IMR-90 (cell line): ENCODE measurements around the gene ESR2. TPM values are rescaled to one million over a fixed set of nuclear protein-coding genes. Genes with fewer than 3 reads are reported as not detected.
A peak's percentile ranks its signal among the peaks of the same experiment; 100 is the strongest.

Source experiments
- ATAC-seq: fragments of 200-7000 bp; cut with Tn5 transposase; 2 replicates; pipeline ENCODE4 v1.9.1; 2020; ENCODE audit warnings: low read depth, mild to moderate bottlenecking, moderate library complexity
- BruUV-seq: library from RNA; stranded (reverse); fragments of 400-500 nt; replicated peaks from 2 replicates; lab custom pipeline; 2021; lab: Mats Ljungman, UMichigan
- CTCF ChIA-PET: fragments of 300-600 bp; formaldehyde crosslinking; extraction: SDS; loops from one replicate; lab custom pipeline; 2021; ENCODE audit warnings: antibody characterized with exemption; lab: Yijun Ruan, JAX
- POLR2A ChIA-PET: fragments of 300-600 bp; sonication (Branson Sonifier 250); formaldehyde crosslinking; loops from one replicate; lab custom pipeline; 2022; ENCODE audit warnings: antibody characterized with exemption; ENCODE audit not compliant: unreplicated experiment; lab: Charles Lee
- DNase-seq: peaks from one replicate; pipeline ENCODE4 v3.0.0; 2013
- H2AFZ ChIP-seq: replicated peaks from 2 replicates; pipeline ENCODE3; 2013; ENCODE audit warnings: low read length, mild to moderate bottlenecking; ENCODE audit not compliant: poor library complexity
- H2AK5ac ChIP-seq: 2 replicates; pipeline ENCODE4 v1.6.1; 2013; ENCODE audit warnings: low read depth, low read length, inconsistent platforms
- H2AK9ac ChIP-seq: replicated peaks from 2 replicates; pipeline ENCODE3; 2013; ENCODE audit warnings: mild to moderate bottlenecking, low read depth, low read length, moderate library complexity; ENCODE audit not compliant: poor library complexity
- H2BK120ac ChIP-seq: 2 replicates; pipeline ENCODE4 v1.6.1; 2013; ENCODE audit warnings: low read depth, low read length, inconsistent platforms
- H2BK15ac ChIP-seq: 3 replicates; pipeline ENCODE4 v1.6.1; 2013; ENCODE audit warnings: low read depth, low read length, inconsistent platforms
- H2BK20ac ChIP-seq: 2 replicates; pipeline ENCODE4 v1.6.1; 2013; ENCODE audit warnings: low read depth, mild to moderate bottlenecking, inconsistent platforms, low read length, moderate library complexity
- H2BK5ac ChIP-seq: 2 replicates; pipeline ENCODE4 v1.6.1; 2013; ENCODE audit warnings: mild to moderate bottlenecking, low read depth, low read length, inconsistent platforms; ENCODE audit not compliant: poor library complexity, severe bottlenecking
- H3K14ac ChIP-seq: replicated peaks from 2 replicates; pipeline ENCODE4 v1.6.1; 2013; ENCODE audit warnings: low read depth, low read length, inconsistent platforms
- H3K18ac ChIP-seq: 2 replicates; pipeline ENCODE4 v1.6.1; 2013; ENCODE audit warnings: low read depth, low read length, control low read depth
- H3K23ac ChIP-seq: 2 replicates; pipeline ENCODE4 v1.6.1; 2013; ENCODE audit warnings: low read depth, low read length, inconsistent platforms
- H3K27ac ChIP-seq: 2 replicates; pipeline ENCODE4 v1.5.1; 2013; ENCODE audit warnings: mild to moderate bottlenecking, control low read depth, low read length; ENCODE audit not compliant: insufficient read depth
- H3K27me3 ChIP-seq: 2 replicates; pipeline ENCODE4 v1.6.1; 2013; ENCODE audit warnings: low read length; ENCODE audit not compliant: control insufficient read depth, insufficient read depth
- H3K36me3 ChIP-seq: 2 replicates; pipeline ENCODE4 v1.6.1; 2013; ENCODE audit warnings: low read length, mixed read lengths; ENCODE audit not compliant: control insufficient read depth, insufficient read depth
- H3K4ac ChIP-seq: 2 replicates; pipeline ENCODE4 v1.6.1; 2013; ENCODE audit warnings: low read depth, low read length, inconsistent platforms
- H3K4me1 ChIP-seq: 2 replicates; pipeline ENCODE4 v1.6.1; 2013; ENCODE audit warnings: low read length, mixed read lengths; ENCODE audit not compliant: control insufficient read depth, insufficient read depth
- H3K4me2 ChIP-seq: 2 replicates; pipeline ENCODE4 v1.6.1; 2013; ENCODE audit warnings: low read depth, mild to moderate bottlenecking, control low read depth, low read length, moderate library complexity
- H3K4me3 ChIP-seq: 2 replicates; pipeline ENCODE4 v1.5.1; 2013; ENCODE audit warnings: low read depth, mild to moderate bottlenecking, control low read depth, low read length, moderate library complexity; ENCODE audit not compliant: insufficient read depth
- H3K56ac ChIP-seq: 2 replicates; pipeline ENCODE4 v1.6.1; 2013; ENCODE audit warnings: low read length, inconsistent platforms; ENCODE audit not compliant: insufficient read depth; ENCODE audit errors: extremely low read depth
- H3K79me1 ChIP-seq, 2 experiments: 2 replicates each; pipeline ENCODE4 v1.6.1; 2013; ENCODE audit warnings: low read length in 2 of 2, inconsistent platforms in 1 of 2, low read depth in 1 of 2
- H3K9ac ChIP-seq: 2 replicates; pipeline ENCODE4 v1.6.1; 2013; ENCODE audit warnings: low read depth, low read length, control low read depth
- H3K9me1 ChIP-seq: 2 replicates; pipeline ENCODE4 v1.6.1; 2013; ENCODE audit warnings: low read length, inconsistent platforms; ENCODE audit not compliant: insufficient read depth
- H3K9me3 ChIP-seq: 2 replicates; pipeline ENCODE4 v1.6.1; 2013; ENCODE audit warnings: low read length; ENCODE audit not compliant: control insufficient read depth, insufficient read depth
- H4K20me1 ChIP-seq: 2 replicates; pipeline ENCODE4 v1.6.1; 2013; ENCODE audit warnings: low read length, inconsistent platforms; ENCODE audit not compliant: insufficient read depth
- H4K5ac ChIP-seq: 2 replicates; pipeline ENCODE4 v1.6.1; 2013; ENCODE audit warnings: mild to moderate bottlenecking, low read depth, low read length, control low read depth
- H4K8ac ChIP-seq, 2 experiments: 2 replicates each; pipeline ENCODE4 v1.6.1; 2013; ENCODE audit warnings: low read depth in 2 of 2, low read length in 2 of 2, control low read depth in 1 of 2, inconsistent platforms in 1 of 2
- H4K91ac ChIP-seq: 2 replicates; pipeline ENCODE4 v1.6.1; 2013; ENCODE audit warnings: low read depth, low read length, inconsistent platforms; ENCODE audit not compliant: insufficient read depth
- MAFK ChIP-seq: IDR thresholded peaks from 2 replicates; pipeline ENCODE4 v1.6.1; 2012; ENCODE audit warnings: low read depth, low read length, improper control_type of control experiment
- MAZ ChIP-seq: IDR thresholded peaks from 2 replicates; pipeline ENCODE4 v1.6.1; 2012; ENCODE audit warnings: low read depth, mild to moderate bottlenecking, low read length, improper control_type of control experiment, moderate library complexity, borderline replicate concordance
- POLR2A ChIP-seq: IDR thresholded peaks from 2 replicates; pipeline ENCODE4 v1.6.1; 2012; ENCODE audit warnings: mild to moderate bottlenecking, low read depth, low read length
- RCOR1 ChIP-seq: IDR thresholded peaks from 2 replicates; pipeline ENCODE4 v1.6.1; 2012; ENCODE audit warnings: mild to moderate bottlenecking, low read length, improper control_type of control experiment; ENCODE audit not compliant: insufficient replicate concordance
- WGBS, 2 experiments: methylation state at CpG; one replicate each; pipeline versions ENCODE4 v1.1.5 to v1.1.7; 2013; ENCODE audit warnings: missing lambda C conversion rate in 2 of 2; ENCODE audit not compliant: insufficient read length in 1 of 2; ENCODE audit errors: extremely low coverage in 2 of 2; 5-methylcytosine and 5-hydroxymethylcytosine counted together
- dilution Hi-C: fragments of 300-500 bp; cut with HindIII; formaldehyde crosslinking; loops from one replicate; pipeline ENCODE4 v1.14.3; 2018; ENCODE audit warnings: low sequenced_read_pairs; ENCODE audit not compliant: unreplicated experiment
- in situ Hi-C: fragments of 300-500 bp; cut with MboI; formaldehyde crosslinking; loops from 3 replicates; pipeline ENCODE4 v1.14.3; 2019; ENCODE audit warnings: low sequenced_read_pairs, inconsistent platforms, mixed read lengths
- intact Hi-C: fragments of 100-400 bp; cut with micrococcal nuclease; formaldehyde crosslinking; loops from 2 replicates; pipeline ENCODE4 v1.10.0; 2022
- polyA plus RNA-seq, 3 experiments: library from polyadenylated mRNA; depleted of rRNA; stranded (reverse); fragments of >200 nt; gene quantifications; 2 replicates each; pipeline ENCODE4 v1.2.3, GENCODE V29; 2012; ENCODE audit warnings: low replicate concordance in 1 of 3
- total RNA-seq: library from RNA; depleted of rRNA; stranded (reverse); fragments of >200 nt; gene quantifications from 2 replicates; pipeline ENCODE4 v1.2.3, GENCODE V29; 2012
- TF ChIP-seq, protein P1 (sequence below): fragments of 150-350 bp; IDR thresholded peaks from 2 replicates; pipeline ENCODE4 v1.6.1; 2016; ENCODE audit warnings: low read depth, mild to moderate bottlenecking, low read length, moderate library complexity, borderline replicate concordance
- TF ChIP-seq, protein P2 (sequence below): conservative IDR thresholded peaks from 2 replicates; pipeline ENCODE4 v1.5.1; 2012; ENCODE audit warnings: mild to moderate bottlenecking, low read depth, low read length, improper control_type of control experiment

The ESR2 gene
- total and polyA plus RNA-seq, 2 of the 4 experiments (the other 2 are of a cell fraction): under 0.01 to 0.03 TPM

DNA sequence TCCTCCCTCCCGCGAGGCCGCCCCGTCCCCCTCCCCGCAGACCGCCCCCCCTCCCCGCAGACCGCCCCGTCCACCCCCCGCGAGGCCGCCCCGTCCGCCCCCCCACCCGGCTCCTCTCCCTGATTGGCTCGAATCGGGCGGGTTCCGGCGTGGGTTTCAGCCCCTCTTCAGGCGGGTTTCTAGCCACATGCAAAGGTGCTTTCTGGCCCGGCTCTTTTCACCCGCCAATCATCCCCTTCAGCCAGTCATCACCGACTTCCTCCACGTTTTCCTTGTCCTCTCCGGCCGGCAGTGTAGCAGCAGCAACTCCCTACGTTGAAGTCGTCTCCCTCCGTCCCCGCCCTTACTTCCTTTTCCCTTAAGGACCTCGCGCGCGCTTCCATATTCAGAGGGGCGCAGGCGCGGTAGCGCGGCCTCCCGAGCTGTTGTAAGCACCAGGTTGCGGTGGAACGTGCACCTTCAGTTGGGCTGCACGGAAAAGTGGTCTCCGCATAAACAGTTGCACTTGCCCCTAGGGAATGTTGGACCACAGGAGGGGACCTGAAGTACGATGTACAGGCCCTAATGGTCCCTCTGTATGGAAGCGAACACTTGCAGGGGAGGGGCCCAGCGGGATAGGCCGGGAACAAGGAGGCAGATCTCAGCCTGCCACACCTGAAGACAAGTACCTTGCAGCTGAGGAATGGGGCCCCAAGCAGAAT lies 44.6 kb upstream of the ESR2 start:
- peak overlapping the region; percentile 75 for H3K9ac ChIP-seq
- peak overlapping the region; percentile 97 for H2AFZ ChIP-seq
- POLR2A ChIA-PET: no interaction called here
- WGBS, 2 experiments: 1% methylated on average over 25 of the region's 49 CpGs; no CpG with 5 or more reads in 1 of the 2 experiments
- H4K5ac ChIP-seq: peak overlapping the region; percentile 99
- no TSS peak for BruUV-seq
- peak overlapping the region; percentile 64 for H2BK5ac ChIP-seq
- H3K9me3 ChIP-seq: no peaks in the 10 kb centered on the region; the same call in 1 of the 2 replicates
- no peaks in the 10 kb centered on the region for H3K27me3 ChIP-seq
- dilution Hi-C loops: no loop called here
- no peak for TF ChIP-seq MAFK
- no peak; the same call in 1 of the 2 replicates for TF ChIP-seq POLR2A
- peak; percentile 65; the same call in 1 of the 2 replicates for TF ChIP-seq MAZ
- no peak for TF ChIP-seq RCOR1
- TF ChIP-seq, protein P1, sequence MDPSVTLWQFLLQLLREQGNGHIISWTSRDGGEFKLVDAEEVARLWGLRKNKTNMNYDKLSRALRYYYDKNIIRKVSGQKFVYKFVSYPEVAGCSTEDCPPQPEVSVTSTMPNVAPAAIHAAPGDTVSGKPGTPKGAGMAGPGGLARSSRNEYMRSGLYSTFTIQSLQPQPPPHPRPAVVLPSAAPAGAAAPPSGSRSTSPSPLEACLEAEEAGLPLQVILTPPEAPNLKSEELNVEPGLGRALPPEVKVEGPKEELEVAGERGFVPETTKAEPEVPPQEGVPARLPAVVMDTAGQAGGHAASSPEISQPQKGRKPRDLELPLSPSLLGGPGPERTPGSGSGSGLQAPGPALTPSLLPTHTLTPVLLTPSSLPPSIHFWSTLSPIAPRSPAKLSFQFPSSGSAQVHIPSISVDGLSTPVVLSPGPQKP: no peak
- TF ChIP-seq, protein P2, sequence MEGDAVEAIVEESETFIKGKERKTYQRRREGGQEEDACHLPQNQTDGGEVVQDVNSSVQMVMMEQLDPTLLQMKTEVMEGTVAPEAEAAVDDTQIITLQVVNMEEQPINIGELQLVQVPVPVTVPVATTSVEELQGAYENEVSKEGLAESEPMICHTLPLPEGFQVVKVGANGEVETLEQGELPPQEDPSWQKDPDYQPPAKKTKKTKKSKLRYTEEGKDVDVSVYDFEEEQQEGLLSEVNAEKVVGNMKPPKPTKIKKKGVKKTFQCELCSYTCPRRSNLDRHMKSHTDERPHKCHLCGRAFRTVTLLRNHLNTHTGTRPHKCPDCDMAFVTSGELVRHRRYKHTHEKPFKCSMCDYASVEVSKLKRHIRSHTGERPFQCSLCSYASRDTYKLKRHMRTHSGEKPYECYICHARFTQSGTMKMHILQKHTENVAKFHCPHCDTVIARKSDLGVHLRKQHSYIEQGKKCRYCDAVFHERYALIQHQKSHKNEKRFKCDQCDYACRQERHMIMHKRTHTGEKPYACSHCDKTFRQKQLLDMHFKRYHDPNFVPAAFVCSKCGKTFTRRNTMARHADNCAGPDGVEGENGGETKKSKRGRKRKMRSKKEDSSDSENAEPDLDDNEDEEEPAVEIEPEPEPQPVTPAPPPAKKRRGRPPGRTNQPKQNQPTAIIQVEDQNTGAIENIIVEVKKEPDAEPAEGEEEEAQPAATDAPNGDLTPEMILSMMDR: no peak
- peak overlapping the region; percentile 23; the same call in 1 of the 2 replicates for H3K56ac ChIP-seq
- intact Hi-C loops: no loop called here
- no peaks in the 10 kb centered on the region for H3K36me3 ChIP-seq
- H4K8ac ChIP-seq: peak overlapping the region; percentile 98 to 99
- in situ Hi-C loops: no loop called here
- ATAC-seq (peak; percentile 92), DNase-seq (peak; percentile 98)
- H2BK15ac ChIP-seq: no peak overlapping the region; the same call in 2 of the 3 replicates
- H3K27ac ChIP-seq: peak overlapping the region; percentile 78
- peaks cover 3% of the 10 kb centered on the region; the same call in 1 of the 2 replicates for H3K9me1 ChIP-seq
- H3K23ac ChIP-seq: peak overlapping the region; percentile 75
- H4K91ac ChIP-seq: peak overlapping the region; percentile 77
- peak overlapping the region; percentile 59; the same call in 1 of the 2 replicates for H2BK120ac ChIP-seq
- H2AK5ac ChIP-seq: peak overlapping the region; percentile 30; the same call in 1 of the 2 replicates
- no peak overlapping the region for H2BK20ac ChIP-seq
- H2AK9ac ChIP-seq: peak overlapping the region; percentile 28
- peak overlapping the region; percentile 77 for H3K18ac ChIP-seq
- no peaks in the 10 kb centered on the region for H4K20me1 ChIP-seq
- peak overlapping the region; percentile 95 for H3K4ac ChIP-seq
- CTCF ChIA-PET: no interaction called here
- H3K4me1 ChIP-seq: no peaks in the 10 kb centered on the region
- peak overlapping the region; percentile 97 for H3K14ac ChIP-seq
- peak overlapping the region; percentile 91 for H3K4me2 ChIP-seq
- H3K79me1 ChIP-seq: peaks cover 4 to 8% of the 10 kb centered on the region in 2 experiments; a peak in 3 of 4 replicates
- peak overlapping the region; percentile 68 for H3K4me3 ChIP-seq
